Fibroblast of pulmonary artery (primary cell): ENCODE results near the gene ISX.

Experiments
- DNase-seq: peaks from one replicate; pipeline ENCODE4 v3.0.0-alpha.2; 2010; ENCODE audit warnings: low read depth
- H3K4me3 ChIP-seq: replicated peaks from 2 replicates; pipeline ENCODE4 v1.5.1; 2011; ENCODE audit warnings: low read depth, mild to moderate bottlenecking, control low read depth, low read length, moderate library complexity
- CTCF ChIP-seq: IDR thresholded peaks from 2 replicates; pipeline ENCODE4 v1.5.1; 2011; ENCODE audit warnings: mild to moderate bottlenecking, control low read depth, low read length, inconsistent platforms; ENCODE audit errors: missing control alignments

Gene ISX

GRCh38 chr22:35116269-35116668 is 50.3 kb downstream of the ISX start:
- DNase-seq = no peak
- no peak for TF ChIP-seq CTCF
- no peak overlapping the region for H3K4me3 ChIP-seq

- H3K4me3 ChIP-seq = no peak overlapping the region
- no peak for DNase-seq
- no peak for TF ChIP-seq CTCF
These were observed 50.9 kb downstream of the ISX start for GRCh38 chr22:35116817-35117216.

- H3K4me3 ChIP-seq = no peak overlapping the region
- no peak for DNase-seq
- TF ChIP-seq CTCF = no peak
These were observed 53.5 kb downstream of the ISX start for GRCh38 chr22:35119494-35119893.

- TF ChIP-seq CTCF = no peak
- H3K4me3 ChIP-seq = no peak overlapping the region
- DNase-seq = no peak
These were observed 58.8 kb downstream of the ISX start for GRCh38 chr22:35124691-35125219.

- no peak for DNase-seq
- no peak overlapping the region for H3K4me3 ChIP-seq
- TF ChIP-seq CTCF = no peak
These were observed 61.0 kb downstream of the ISX start for GRCh38 chr22:35126993-35127392.

- no peak for TF ChIP-seq CTCF
- no peak for DNase-seq
- no peak overlapping the region for H3K4me3 ChIP-seq
These were observed 62.7 kb downstream of the ISX start for GRCh38 chr22:35128637-35129036.

- no peak for TF ChIP-seq CTCF
These were observed 65.6 kb downstream of the ISX start for GRCh38 chr22:35131525-35132000.

More at GRCh38 chr22:35131525-35132000, 65.6 kb downstream of the ISX start:
- no peak for DNase-seq
- H3K4me3 ChIP-seq = no peak overlapping the region
